SK-N-SH (cell line): ENCODE data around the gene GADD45B.

Experiments
- CTCF ChIP-seq: fragments of 200-600 bp; sonication (generic); IDR thresholded peaks from 2 replicates; pipeline ENCODE4 v1.6.1; 2017; ENCODE audit warnings: antibody characterized with exemption, mild to moderate bottlenecking, moderate library complexity
- EZH2phosphoT487 ChIP-seq: fragments of 200-600 bp; sonication (generic); IDR thresholded peaks from 2 replicates; pipeline ENCODE4 v1.6.1; 2017; ENCODE audit warnings: low read depth, mixed run types, mild to moderate bottlenecking, antibody characterized with exemption, moderate library complexity, borderline replicate concordance
- GATA2 ChIP-seq: sonication (generic); formaldehyde crosslinking; IDR thresholded peaks from 2 replicates; pipeline ENCODE4 v1.5.0; 2020; ENCODE audit warnings: mild to moderate bottlenecking, missing genetic modification reagents
- TAF1 ChIP-seq: IDR thresholded peaks from 2 replicates; pipeline ENCODE4 v1.6.1; 2012; ENCODE audit warnings: low read depth, mild to moderate bottlenecking, low read length, moderate library complexity, borderline replicate concordance
- ZBTB33 ChIP-seq: IDR thresholded peaks from 2 replicates; pipeline ENCODE4 v1.4.0; 2012; ENCODE audit warnings: low read depth, borderline replicate concordance

- TF ChIP-seq TAF1 (no peak), GATA2 (CRISPR knock-in tag) (no peak), CTCF (no peak), ZBTB33 (no peak), EZH2phosphoT487 (no peak)
Measured at GRCh38 chr19:2433854-2434253, 42.1 kb upstream of the GADD45B start.
